Stimulated activated naive CD4-positive, alpha-beta T cell treated with Interleukin-2 at 50 U/mL for 16 hours (primary cell): ENCODE data around the gene ST6GALNAC6.
"Not testable (repeated sequence)": the region's sequence is repeated elsewhere in the genome, so short reads cannot be mapped to it uniquely, and the experiment has no call there.

Source experiments
- DNase-seq: peaks from one replicate; lab custom pipeline; 2025; lab: John Stamatoyannopoulos, UW

ST6GALNAC6 gene

DNA sequence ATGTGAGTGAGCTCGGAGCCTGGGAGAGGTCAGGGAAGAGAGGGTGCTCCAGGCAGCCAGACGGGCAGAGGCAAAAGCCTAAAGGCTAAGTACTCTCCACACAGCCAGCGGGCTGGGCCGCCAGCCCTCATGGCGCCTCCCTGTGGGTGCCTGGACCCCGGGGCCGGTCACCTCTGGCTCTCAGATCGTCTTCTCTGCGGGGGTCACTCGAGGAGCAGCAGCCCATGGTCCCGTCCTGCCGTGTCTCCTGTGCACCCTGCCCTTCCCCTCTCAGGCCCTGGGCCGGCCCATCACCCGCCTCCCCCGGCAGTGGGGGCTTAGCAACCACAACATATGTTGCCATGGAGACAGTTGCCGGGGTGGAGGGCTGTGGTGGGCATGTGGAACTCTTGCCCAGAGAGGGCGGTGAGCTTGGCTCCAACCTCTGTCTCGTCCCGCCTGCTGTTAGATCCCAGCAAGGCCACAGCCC is 26.1 kb downstream of the ST6GALNAC6 start:
- no peak for DNase-seq

DNA sequence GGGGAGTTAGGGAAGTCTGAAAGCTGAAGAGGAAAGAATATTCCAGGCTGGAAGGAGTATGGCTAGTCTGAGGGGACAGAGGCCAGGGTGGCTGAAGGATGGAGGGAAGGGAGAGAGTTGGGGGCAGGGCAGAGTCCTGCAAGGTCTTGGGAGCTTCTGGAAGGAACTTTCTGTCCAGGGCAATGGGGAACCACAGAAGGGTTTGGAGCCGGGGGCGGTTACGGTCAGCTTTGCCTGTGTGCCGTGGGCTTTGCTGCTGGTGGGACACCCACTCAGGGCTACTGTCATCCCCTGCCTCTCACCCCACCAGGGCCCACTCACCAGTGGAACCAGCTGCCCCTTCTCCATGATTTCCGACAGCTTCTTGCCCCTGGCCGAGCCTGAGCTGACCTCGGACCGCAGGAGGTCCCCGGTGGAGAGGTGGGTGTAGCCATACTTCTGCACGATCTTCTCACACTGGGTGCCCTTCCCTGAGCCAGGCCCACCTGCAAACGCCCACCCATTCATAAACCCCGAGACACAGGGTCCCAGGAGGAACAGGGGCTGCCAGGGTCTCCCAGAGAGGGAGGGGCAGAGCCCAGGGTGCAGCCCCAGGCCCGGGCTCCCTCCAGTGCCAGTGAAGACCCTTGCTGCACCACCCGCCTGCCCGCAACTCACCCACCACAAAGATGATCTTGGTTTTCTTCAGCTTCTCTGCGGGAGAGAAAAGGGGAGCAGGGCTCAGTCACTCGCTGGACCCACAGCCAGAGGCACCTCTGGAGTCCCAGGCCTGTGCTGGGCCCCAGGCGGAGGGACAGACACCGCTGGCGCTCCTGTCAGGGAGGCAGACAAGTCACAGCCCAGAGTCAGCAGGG is 26.8 kb downstream of the ST6GALNAC6 start:
- DNase-seq, result no peak

DNA sequence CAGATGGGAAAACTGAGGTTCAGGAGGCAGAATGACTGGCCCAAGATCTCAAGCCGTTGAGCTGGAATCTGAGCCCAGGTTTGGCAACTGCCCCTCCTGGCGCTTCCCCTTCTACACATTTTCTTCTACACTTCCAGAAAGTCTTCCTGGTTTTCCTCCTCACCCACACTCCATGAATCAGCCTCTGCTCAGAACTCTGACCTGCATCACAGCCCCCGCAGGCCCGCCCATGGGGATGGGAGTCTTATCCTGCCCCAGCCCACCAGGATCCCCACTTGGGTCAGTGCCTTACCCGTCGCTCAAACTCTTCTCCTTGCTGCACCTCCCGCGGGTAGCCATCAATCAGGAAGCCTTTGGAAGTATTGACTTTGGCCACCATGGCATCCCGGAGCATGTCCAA is 27.9 kb downstream of the ST6GALNAC6 start:
- DNase-seq, result no peak

- no peak for DNase-seq
Observed at GRCh38 chr9:127870887-127871286, 28.5 kb downstream of the ST6GALNAC6 start.

DNA sequence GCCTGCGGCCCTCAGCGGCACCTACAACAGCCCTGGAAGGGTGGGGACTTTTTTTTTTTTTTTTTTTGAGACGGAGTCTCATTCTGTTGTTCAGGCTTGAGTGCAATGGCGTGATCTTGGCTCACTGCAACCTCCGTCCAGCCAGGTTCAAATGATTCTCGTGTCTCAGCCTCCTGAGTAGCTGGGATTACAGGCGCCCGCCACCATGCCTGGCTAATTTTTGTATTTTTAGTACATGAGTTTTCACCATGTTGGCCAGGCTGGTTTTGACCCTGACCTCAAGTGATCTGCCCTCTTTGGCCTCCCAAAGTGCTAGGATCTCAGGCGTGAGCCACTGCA is 29.3 kb downstream of the ST6GALNAC6 start:
- not testable (repeated sequence) for DNase-seq

DNA sequence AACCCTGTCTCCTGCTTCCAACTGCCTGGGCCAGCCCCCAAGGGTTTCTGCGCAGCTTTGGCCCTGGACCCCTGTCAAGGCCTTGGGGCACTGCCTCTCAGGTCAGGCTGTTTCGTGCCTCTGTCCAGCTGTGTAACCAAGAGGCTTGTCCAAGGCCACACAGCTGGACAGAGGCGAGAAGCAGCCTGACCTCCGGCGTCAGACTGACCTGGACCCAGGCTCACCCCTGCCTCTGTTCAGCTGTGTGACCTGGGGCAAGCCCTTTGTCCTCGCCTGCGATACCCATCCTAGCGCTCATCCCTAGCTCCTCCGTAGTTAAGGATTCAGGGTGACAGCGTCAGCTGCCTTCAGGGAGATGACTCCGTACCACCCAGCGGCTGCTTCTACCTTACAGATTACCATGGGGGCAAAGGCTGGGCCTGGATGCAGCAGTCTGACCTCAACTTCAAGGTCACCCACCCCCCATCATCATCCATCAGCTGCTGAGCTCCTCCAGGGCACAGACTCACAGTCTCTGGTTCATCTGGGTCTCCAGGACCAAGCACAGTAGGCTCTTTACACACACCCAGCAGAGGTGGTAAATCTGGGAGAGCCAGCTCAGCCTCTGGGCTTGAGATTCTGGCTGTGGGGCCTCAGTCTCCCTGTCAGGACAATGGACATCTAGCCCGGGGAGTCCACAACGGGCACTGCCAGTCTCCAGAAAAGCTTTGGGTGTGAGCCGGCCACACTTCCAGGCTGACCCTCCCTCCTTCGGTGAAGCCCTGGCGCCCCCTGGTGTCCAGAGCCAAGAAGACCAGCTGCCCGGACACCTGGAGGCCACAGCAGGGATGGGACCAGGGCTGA is 29.9 kb downstream of the ST6GALNAC6 start:
- DNase-seq, result peak; percentile 73

DNA sequence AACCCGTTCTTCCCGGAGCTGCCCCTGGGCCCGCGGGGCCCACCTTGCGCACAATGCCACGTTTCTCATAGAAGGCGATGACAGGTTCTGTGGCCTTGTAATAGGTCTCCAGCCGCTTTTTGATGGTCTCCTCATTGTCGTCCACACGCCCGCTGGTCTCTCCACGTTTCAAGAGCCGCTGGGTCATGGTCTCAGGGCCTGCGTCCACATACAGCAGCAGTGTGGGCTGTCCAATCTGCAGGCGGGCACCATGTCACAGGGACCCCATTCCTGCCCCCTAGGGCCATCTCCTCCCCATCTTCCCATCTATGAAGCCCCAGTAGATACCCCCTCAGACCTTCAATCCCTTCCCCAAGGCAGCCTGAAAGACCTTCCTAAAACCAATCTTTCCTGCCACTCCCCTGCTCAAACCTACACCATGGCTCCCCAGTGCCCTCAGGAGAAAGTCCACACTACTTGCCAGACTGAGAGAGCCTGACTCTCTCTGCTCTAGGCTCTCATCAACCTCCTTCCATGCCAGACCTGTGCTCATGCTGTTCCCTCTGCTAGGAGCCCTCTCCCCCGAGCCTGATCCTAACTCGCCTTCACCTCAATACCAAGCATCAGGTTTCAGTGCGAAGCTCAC is 31.0 kb downstream of the ST6GALNAC6 start:
- DNase-seq, result no peak

DNA sequence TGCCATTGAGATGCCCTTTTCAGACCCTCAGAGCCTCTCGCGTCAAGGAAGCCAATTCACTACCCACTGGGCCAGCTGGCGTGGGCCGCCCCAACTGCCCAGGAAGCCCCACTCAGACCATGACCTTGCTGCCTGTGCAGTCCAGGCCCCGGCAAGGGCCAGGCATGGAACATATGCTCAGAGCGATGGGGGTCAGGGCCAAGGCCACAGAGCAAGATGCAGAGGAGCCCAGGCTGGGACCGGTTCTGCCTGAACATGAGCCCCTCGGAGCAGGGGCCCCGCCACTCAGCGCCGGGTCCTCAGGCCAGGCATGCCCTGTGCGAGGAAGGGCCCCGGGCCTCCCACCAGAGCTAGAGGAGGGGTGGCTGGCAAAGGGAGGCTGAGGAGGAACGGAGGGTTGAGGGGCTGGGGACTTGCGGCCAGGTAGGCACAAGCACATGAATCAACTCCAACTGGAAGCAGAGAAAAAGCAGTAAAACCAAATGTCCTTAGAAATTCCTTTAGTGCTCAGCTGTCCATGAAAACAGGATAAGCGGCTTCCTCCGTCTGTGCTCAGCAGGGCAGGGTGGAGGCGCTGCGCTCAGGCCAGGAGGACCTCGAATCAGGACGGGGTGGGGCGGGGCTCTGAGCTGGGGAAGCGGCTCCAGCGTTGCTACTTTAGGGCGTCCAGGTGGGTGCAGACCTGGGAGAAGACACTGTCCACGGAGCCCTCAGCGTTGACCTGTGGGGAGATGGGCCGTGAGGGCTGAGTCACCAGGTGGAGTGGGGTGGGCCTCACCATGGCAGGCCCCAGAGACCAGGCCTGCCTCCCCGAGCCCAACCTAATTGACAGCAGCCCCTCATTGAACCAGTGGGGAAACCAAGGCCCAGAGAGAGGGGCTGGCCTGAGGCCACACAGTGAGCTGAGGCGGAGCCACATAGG is 31.8 kb downstream of the ST6GALNAC6 start:
- no peak for DNase-seq

- no peak for DNase-seq
Observed at GRCh38 chr9:127866535-127866934, 32.9 kb downstream of the ST6GALNAC6 start.

DNA sequence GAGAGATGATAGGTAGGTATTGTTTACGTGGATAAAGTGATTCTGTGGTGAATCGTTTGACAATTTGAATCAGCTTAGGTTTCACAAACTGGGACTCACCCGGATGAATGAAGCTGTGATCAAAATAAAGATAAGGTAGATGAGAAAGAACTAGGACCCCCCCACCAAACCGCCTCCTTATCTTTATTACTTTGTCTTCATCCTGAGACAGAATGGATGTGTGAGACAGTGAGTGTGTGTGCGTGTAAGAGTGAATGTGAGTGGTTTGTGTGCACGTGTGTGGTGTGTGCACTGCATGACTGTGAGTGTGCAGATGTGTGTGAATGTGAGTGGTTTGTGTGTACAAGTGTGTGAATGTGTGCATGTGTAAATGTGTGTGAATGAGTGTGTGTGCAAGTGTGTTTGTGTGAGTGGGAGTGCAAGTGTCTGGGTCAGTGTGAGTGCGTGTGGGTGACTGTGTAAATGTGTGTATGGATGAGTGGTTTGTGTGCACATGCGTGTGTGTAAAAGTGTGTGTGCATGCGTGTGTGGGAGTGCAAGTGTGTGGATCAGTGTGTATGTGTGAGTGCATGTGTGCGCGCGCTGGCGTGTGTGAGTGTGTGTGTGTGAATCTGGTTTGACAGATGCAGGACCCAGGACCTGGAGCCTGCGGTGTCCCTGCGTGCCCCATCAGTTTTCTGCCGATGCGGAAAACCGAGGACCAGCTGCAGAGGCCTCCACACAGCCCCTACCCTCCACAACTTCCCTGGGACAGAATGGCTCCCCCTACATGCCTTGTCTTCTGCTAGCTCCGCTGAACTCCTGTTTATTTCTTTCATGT is 33.5 kb downstream of the ST6GALNAC6 start:
- DNase-seq, result no peak

DNA sequence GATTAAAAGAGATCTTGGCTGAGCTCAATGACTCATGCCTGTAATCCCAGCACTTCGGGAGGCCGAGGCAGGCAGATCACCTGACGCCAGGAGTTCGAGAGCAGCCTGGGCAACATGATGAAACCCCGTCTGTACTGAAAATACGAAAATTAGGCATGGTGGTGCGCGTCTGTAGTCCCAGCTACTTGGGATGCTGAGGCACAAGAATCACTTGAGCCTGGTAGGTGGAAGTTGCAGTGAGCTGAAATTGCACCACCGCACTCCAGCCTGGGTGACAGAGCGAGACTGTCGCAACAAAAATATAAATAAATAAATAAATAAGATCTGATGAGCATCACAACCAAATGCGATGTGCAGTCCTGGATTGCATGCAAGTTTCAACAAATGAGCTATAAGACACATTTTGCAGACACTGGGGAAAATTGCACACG is 36.2 kb downstream of the ST6GALNAC6 start:
- DNase-seq, result no peak

- peak; percentile 33 for DNase-seq
Observed at GRCh38 chr9:127862075-127863011, 37.1 kb downstream of the ST6GALNAC6 start.

DNA sequence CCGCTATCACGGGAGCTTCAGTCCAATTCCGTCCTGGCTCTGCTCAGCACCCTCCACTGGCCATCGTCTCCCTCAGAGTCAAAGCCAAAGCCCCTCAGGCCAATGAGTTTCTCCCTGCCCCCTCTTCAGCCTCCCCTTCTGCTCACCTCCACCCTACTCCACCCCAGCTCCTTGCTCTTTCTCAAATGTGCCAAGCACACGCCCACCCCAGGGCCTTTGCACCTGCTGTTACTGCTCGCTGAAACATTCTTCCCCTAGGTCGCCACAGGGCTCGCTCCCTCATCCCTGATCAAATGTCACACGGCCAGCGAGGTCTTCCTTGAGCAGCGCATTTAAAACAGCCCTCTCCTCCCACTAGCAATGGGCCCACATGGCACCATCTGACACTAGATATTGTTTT is 38.6 kb downstream of the ST6GALNAC6 start:
- DNase-seq, result no peak

- DNase-seq, result no peak
Observed at GRCh38 chr9:127860260-127860659, 39.1 kb downstream of the ST6GALNAC6 start.

DNA sequence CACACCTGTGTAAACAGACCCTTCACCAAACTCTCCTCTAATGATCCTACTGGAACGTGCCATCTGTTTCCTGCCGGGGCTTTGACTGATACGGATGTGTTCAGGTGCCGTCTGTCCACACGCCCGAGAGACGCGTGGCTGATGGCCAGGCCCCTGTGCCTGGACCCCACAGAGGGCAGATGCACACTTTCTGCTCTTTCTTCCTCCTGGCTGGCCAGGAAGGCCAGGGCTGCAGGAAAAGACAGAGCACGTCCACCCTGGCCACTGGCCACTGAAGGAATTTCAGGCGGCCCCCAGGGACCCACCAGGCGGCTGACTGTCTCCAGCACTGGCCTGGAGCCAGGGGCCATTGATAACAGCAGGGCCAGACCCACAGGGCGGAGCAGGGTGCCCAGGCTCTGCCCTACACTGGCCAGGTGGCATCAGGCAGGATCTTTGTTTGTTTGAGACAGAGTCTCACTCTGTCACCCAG is 41.3 kb downstream of the ST6GALNAC6 start:
- DNase-seq, result no peak

DNA sequence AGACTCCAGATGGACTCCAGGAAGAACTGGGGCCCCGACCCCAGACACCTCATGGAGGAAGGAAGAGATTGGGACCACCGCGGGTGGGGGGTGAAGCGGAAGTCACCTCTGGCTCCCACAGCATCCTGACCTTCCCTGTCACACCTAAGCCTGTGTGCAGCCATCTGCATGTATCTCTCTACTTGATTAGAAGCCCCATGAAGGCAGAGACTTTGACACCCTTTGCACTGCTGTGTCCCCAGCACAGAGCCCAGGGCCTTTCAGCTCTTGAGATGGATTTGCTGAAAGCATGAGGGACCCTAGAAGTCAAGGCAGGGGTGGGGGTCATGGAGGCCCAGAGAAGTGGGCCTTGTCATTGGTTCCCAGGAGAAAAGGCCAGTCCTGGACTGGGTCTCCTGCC is 42.1 kb downstream of the ST6GALNAC6 start:
- DNase-seq, result no peak

DNA sequence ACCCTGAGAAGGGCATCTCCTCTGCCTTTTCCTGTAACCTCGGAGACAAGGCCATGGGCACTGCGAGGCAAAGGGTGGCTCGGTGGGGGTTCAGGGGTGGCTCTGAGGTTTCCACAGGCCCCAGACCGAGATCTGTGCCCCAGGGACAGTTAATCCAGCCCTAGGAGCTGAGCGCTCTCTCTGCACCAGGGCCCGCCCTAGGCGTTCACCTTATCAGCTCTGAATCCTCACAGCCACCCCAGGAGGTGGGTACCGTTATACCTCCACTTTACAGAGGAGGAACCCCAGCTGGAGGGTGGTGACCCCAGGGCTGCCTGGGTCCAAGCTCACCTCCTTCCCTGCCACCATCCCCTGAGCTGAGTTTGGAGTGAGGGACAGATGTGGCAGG is 42.7 kb downstream of the ST6GALNAC6 start:
- DNase-seq, result no peak

DNA sequence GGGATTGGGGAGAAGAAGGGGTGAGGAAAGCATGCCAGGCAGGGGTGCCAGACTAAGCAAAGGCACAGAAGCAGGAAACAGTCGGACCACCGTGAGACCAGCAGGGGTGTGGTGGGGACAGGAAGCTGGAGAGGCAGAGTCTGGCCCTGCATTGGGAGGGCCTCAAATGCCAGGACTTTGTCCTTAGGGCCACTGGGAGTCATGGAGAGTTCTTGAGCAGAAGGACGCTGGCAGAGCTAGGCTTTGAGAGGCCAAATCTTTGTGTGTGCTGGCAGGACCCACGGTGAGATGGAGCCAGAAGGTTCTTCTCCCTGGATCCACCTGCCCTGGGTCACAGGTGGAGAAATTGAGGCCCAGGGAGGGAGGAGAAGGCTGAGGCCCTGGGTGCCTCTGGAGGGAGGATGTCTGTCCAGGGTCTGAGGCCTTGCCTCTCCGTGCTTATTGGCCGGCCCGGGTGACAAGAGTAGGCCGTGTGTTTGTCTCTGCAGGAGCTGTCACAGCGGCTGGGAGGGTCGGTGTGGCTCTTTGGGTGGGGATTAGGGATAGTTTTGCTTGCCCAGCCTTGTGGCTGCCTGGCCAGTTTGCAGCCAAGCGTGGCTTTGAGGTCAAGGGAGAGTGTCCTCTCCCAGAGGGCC is 43.2 kb downstream of the ST6GALNAC6 start:
- DNase-seq, result no peak

- no peak for DNase-seq
Observed at GRCh38 chr9:127855522-127855921, 43.9 kb downstream of the ST6GALNAC6 start.
